ENCODE measurements around the gene NDUFAF5. TPM values are rescaled to one million over a fixed set of nuclear protein-coding genes. Genes with fewer than 3 reads are reported as not detected.

NDUFAF5 gene
- total and polyA plus RNA-seq, 2 donors (not counting 3 experiments of a cell fraction or from before 2014, with no cell fraction given): 9.8 to 26.4 TPM

DNA sequence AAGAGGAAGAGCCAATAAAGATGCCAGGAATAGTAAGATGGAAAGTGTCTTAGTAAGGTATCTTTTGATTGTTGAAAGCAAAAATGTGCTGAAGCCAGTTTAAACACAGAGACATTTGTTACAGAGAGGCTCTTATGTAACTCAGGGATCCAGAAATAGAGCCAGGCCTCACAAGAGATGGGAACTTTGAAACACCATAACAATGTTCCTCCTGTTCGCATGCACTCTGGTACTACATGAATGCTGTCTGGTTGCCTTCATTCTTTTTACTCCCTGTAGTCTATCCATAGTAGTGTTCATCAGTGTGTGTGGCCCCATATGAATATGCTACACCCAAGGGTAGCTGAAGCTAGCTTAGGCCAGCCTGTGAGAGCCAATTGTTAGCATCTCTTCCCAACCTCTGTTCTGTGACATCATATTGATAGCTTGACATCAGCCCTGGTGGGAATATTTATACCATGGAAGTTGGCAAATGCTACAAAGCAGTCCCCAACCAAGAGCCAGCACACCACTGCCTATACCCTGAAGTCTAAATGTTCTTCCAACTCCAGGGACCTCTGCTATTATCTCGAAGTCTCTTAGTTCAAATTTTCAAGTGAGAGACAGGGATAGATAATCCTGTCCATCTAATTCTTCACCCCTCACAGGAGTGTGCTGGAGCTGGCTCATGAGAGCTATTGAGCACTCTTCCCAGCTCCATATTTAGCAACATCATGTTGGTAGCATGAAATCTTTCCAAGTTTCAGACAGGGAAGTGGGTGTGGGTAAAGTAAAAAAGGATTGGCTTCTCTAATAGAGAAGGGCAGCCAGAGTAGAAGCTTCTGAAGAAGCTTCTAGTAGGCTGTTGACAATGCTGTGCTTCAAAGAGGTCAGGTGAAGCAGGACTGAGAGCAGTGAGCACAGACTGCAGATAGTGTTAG lies 7.0 kb downstream of the NDUFAF5 start:
- H3K4me3 ChIP-seq (replicated peaks in 1 of 3; ENCODE audit: insufficient read depth in 1 of 3, low read depth in 1 of 3, low read length in 3 of 3): no peak overlapping the region
- no peak overlapping the region for H3K9ac ChIP-seq (replicated peaks; ENCODE audit: extremely low read depth, insufficient read depth, low read length)
- no peaks in the 10 kb centered on the region for H3K27me3 ChIP-seq (ENCODE audit: control insufficient read depth in 2 of 2, insufficient read depth in 2 of 2, low read length in 2 of 2)
- CTCF ChIA-PET: interaction anchor here (1.3 to 2.6 kb wide), 3 partner anchors 20 to 467 kb away, joined by 3 to 14 read pairs (median 4); no protein-coding TSS in a partner anchor
- H4K20me1 ChIP-seq (replicated peaks; ENCODE audit: control insufficient read depth, extremely low read depth, insufficient read depth, low read length): no peaks in the 10 kb centered on the region
- peaks cover 10% of the 10 kb centered on the region for H3K79me2 ChIP-seq (ENCODE audit: control insufficient read depth, insufficient read depth, low read length)
- H3K9me1 ChIP-seq (replicated peaks; ENCODE audit: control insufficient read depth, extremely low read depth, insufficient read depth, low read length): no peaks in the 10 kb centered on the region
- H3K4me1 ChIP-seq (ENCODE audit: control insufficient read depth, extremely low read depth, insufficient read depth, low read length): peaks cover 2% of the 10 kb centered on the region
- H3K9me3 ChIP-seq (replicated peaks; ENCODE audit: control insufficient read depth, insufficient read depth, low read length): no peaks in the 10 kb centered on the region
- intact Hi-C loops (cut with micrococcal nuclease): no loop called here
- no peak for DNase-seq (ENCODE audit: low read depth, low spot score)
- TF ChIP-seq, protein P1, sequence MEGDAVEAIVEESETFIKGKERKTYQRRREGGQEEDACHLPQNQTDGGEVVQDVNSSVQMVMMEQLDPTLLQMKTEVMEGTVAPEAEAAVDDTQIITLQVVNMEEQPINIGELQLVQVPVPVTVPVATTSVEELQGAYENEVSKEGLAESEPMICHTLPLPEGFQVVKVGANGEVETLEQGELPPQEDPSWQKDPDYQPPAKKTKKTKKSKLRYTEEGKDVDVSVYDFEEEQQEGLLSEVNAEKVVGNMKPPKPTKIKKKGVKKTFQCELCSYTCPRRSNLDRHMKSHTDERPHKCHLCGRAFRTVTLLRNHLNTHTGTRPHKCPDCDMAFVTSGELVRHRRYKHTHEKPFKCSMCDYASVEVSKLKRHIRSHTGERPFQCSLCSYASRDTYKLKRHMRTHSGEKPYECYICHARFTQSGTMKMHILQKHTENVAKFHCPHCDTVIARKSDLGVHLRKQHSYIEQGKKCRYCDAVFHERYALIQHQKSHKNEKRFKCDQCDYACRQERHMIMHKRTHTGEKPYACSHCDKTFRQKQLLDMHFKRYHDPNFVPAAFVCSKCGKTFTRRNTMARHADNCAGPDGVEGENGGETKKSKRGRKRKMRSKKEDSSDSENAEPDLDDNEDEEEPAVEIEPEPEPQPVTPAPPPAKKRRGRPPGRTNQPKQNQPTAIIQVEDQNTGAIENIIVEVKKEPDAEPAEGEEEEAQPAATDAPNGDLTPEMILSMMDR (IDR thresholded peaks at IDR 0.05; ENCODE audit: extremely low read depth in 1 of 2, insufficient read depth in 1 of 2, low read depth in 1 of 2, low read length in 2 of 2): no peak
- TF ChIP-seq, protein P2, sequence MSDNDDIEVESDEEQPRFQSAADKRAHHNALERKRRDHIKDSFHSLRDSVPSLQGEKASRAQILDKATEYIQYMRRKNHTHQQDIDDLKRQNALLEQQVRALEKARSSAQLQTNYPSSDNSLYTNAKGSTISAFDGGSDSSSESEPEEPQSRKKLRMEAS (IDR thresholded peaks at IDR 0.05; ENCODE audit: insufficient read depth, insufficient read length): no peak
- TF ChIP-seq EZH2 (IDR thresholded peaks at IDR 0.05; ENCODE audit: borderline replicate concordance, low read depth, low read length, severe bottlenecking) (no peak), JUN (IDR thresholded peaks at IDR 0.05; ENCODE audit: borderline replicate concordance, insufficient read depth, insufficient read length, low read depth) (no peak), MYC (IDR thresholded peaks at IDR 0.05; ENCODE audit: low read depth, low read length) (no peak), POLR2A (IDR thresholded peaks at IDR 0.05; ENCODE audit: low read depth, low read length) (no peak), POLR2AphosphoS5 (IDR thresholded peaks at IDR 0.05; ENCODE audit: insufficient read depth, low read depth, low read length) (no peak), FOS (IDR thresholded peaks at IDR 0.05; ENCODE audit: borderline replicate concordance, insufficient read depth, low read length) (no peak), GATA2 (IDR thresholded peaks at IDR 0.05; ENCODE audit: insufficient read depth, insufficient read length, low read depth, low read length) (no peak)
- POLR2A ChIA-PET: no interaction called here
- H2AFZ ChIP-seq (ENCODE audit: low read depth, low read length): no peak overlapping the region
- H3K4me2 ChIP-seq (ENCODE audit: insufficient read depth, low read length): no peak overlapping the region
- H3K27ac ChIP-seq (ENCODE audit: insufficient read depth, low read depth, low read length): no peak overlapping the region
- dilution Hi-C loops (cut with MboI; ENCODE audit: extremely low pct_ligation_motif_present, low sequenced_read_pairs): no loop called here
- no TSS peak for BruUV-seq (replicated peaks)
- peaks cover 16 to 38% of the 10 kb centered on the region in 2 experiments for H3K36me3 ChIP-seq (ENCODE audit: control insufficient read depth in 2 of 2, extremely low read depth in 1 of 2, insufficient read depth in 2 of 2, low read length in 2 of 2)
- FAIRE-seq: no peak
